HG02840 (cell line): ENCODE data around the gene POLDIP2.
"Not testable (repeated sequence)": the region's sequence is repeated elsewhere in the genome, so short reads cannot be mapped to it uniquely, and the experiment has no call there.

Experiments used
- ATAC-seq: cut with Tn5 transposase; IDR thresholded peaks from one replicate; pipeline ENCODE4 v1.9.1; 2021; ENCODE audit warnings: mild to moderate bottlenecking, moderate library complexity, moderate number of reproducible peaks; ENCODE audit not compliant: unreplicated experiment, low FRiP score

POLDIP2 gene

DNA sequence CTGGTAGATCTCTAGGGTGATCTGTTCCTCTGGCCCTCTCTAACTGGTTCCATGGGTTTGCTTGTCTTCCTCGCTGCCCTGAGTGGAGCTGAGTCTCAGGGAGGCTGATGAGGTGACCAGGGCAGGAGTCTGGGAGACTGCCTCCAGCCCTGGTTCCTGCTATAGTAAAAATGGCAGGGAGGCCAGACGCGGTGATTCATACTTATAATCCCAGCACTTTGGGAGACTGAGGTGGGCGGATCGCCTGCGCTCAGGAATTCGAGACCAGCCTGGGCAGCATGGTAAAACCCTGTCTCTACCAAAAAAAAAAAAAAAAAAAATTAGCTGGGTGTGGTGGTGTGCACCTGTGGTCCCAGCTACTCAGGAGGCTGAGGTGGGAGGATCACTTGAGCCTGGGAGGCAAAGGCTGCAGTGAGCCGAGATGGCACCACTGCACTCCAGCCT lies 18.5 kb downstream of the POLDIP2 start:
- ATAC-seq, result not testable (repeated sequence)

DNA sequence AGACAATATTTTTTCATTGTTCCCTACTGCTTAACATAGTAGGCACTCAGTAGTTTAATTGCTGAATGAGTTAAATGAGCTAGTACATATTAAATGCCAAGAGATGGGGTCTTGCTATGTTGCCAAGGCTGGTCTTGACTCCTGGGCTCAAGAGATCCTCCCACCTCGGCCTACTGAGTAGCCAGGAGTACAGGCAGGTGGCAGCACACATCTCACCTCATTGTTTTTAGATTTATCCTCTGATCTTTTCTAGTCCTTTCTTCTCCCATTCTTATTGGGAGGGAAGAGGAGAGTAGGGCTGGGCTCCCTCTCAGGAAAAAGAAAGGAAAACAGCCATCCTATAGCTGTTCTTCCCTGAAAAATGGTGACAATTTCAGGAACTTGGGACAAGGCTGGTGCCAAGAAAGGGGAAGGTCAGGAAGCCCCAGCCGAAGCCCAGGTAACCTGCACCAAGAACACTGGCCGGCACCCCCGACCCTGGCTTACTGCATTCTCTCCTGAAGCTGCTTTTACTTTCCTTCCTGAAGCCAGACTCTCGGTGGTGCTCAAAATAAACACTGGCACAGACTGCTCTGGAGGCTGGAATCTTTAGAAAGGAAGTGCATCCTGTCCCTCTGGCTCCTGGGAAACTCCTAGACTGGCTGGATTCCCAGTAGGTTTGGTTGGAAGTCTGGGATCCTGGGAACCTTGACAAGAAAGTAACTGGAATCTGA lies 19.1 kb downstream of the POLDIP2 start:
- ATAC-seq, result no peak

DNA sequence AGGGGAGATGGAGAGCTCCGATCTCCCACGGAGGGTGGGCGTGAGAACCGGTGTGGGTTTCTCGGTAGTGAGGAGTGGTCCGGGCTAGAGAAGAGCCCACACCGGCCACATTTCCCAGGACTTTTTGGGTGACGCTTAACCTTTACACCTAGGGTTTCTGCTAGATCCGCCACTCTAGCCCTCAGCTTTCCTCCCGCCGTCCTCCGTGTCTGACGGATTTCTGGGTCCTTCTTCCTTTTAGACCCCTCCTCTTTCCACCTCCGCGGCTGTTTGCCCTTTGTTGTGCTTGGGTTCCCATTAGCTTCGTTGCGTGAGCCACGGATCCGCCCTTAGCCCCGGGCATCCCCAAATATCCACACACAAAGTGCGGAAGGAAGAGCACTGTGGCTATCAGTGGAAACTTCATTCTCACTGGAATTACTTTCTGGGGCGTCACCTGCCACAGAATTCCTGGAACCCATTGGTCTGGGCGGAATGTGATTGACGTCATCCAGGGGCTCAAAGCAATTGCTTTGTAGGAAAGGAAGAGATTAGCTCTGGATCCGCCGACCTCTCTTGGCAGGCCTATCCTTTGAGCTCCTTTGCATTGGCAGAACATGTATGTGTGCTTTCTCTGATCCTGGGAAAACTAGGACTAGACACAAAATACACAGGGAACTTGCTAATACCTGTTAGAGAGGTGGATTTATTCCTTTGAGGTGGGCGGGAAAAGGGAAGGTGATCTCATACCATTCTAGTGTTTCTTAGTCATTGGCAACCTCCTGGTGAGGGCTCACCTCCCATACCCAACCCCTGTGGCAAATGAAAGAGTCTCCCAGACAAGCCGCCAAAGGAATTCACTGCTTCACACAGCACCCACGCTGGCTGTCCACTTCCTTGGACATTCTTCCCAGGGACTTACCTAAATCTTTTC lies 21.1 kb downstream of the POLDIP2 start:
- no peak for ATAC-seq

DNA sequence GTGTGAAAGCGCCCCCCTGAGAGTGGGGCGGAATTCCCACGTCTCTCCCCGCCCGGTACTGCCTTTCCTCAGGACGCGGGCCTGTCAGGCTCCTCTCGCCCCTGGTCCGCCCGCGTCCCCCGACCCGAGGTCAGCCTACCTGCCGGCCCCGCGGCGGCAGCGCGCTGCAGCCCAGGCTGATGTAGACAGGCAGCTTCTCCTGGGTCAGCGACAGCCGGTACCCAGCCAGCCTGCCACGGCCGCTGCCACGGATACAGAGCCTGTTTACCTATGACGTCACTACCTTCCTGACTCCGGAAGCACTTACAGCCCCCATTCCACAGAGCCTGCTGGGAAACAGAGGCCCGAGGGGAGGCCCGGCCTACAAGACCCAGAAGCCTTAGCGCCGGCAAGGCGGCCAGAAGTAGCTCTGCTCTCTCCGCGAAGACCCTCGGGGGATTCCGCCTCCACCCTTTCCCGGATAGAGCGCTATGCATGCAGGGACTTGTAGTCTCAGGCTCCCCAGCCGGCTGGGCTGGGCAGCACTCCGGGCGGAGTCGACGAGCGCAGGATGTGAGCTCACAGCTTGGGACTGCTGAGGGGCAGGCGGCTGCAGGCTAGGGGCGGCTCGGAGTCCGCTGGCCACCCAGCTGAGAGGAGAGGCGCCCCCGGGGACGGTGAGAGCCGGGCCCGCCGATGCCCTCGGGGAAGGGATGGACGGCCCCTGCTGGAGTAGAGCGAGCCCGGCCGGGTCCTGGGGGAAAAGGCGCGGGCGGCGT lies 21.9 kb downstream of the POLDIP2 start, which contains the start of the genes IFT20 and TNFAIP1:
IFT20 (minus strand) TSS at position 272 of the 758 bp plus-strand sequence. CDS start 3,487 bp downstream, outside the sequence.
TNFAIP1 (plus strand) TSS at position 561 of the 758 bp plus-strand sequence. CDS start 3,761 bp downstream, outside the sequence.
- peak; percentile 97 for ATAC-seq

DNA sequence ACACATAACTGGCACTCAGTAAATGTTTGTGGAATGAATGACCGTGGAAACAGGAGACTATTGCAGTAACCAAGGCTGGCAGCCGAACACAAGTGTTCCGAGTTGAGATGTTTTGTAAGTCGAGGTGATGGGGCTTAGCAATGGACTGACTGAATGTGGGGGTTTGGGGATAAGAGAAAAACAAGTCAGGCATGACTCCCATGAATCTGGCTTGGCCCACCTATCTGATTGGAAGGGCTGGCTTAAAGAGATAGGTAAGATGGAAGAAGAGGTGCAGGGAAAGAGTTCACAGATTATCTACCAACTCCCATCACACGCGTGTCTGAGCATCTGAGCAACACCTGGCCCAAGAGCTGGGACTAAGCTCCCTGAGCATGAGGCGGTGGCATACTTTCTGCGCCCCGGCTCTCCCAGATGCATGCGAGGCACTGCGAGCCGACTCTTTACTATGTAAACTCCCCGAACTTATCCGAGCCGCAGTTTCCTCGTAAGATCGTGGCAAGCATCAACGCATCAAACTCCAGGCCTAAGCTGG lies 22.6 kb downstream of the POLDIP2 start:
- ATAC-seq, result no peak

DNA sequence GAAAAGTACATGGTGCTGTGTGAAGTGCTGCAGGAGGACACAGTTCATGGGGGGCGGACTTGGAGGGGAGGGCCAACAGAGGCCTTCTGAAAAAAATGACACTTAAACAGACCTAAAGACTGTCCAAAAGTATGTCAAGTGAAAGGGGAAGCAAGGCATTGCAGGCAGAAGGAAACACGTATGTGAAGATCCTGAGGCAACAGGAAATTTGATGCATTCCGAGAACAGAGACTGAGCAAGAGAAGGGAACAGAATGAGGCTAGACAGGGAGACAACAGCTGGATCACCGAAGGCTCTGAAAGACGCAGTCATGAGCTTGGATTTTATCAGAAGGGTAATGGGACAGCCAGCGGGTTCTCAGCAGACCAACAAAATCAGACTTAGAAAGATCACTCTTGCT lies 23.2 kb downstream of the POLDIP2 start:
- ATAC-seq, result no peak

DNA sequence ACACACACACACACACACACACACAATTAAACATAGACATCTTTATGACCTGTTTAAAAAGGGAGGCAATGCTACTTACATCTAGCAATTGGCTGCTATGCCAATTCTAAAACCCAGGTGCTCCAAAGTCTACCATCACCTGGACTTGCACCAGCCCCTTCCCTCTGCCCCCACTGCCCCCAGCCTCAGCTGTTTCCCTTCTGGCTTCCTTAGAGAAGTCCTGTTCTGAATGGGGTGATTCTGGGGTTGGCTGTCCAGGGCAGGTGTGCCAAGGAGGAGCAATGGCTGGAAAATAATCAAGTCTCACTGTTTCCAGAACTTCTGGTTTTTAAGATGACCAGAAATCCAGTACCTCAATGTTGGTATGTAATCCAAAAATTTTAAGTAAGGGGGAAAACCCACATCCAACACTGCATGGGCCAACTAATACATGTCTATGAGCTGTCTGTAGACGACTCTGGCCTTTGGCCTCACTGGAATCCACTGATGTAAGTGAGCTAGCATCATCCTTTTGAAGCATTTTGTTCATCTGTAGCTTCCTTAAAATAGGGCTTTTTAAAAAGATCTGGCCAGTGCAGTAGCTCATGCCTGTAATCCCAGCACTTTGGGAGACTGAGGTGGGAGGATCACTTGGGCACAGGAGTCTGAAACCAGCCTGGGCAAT lies 24.1 kb downstream of the POLDIP2 start:
- no peak for ATAC-seq

DNA sequence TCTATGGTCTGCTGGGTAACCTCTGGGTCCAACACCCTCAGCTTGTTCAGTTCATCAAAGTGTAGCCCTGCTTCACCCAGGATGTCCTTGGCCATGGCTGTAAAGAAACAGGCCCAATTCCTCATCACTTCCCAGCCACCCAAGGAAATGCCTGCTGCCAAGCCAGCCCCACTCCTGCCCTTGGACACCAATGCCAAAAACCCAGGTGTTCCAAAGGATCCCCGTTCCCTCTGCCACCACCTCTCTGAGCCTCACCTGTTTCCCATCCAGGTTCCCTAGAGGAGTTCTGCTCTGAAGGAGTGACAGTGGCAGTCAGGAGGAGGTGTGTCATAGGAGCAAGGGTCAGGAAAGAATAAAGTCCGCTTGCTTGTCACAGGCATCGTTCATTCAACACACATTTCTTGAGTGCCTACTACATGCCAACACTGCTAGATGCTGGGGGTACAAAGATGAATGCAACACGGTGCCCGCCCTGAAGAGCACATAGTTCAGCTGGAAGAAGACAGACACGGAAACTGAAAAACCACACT lies 25.4 kb downstream of the POLDIP2 start:
- ATAC-seq, result no peak

DNA sequence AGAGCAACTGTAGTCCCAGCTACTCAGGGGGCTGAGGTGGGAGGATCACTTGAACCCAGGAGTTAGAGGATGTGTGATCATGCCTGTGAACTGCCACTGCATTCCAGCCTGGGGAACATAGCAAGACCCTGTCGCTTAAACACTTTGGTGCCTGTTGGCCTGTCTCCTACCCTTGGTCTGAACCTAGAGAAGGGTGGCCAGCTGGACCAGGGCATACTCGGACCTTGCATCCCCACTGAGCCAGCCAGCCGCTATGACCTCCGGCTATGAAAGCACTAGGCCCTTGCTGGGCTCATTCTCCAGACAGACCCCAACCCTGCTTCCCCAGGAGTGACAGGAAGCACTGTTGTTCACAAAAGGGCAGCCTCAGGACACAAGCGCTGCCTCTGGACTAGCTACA lies 26.7 kb downstream of the POLDIP2 start:
- ATAC-seq, result no peak

DNA sequence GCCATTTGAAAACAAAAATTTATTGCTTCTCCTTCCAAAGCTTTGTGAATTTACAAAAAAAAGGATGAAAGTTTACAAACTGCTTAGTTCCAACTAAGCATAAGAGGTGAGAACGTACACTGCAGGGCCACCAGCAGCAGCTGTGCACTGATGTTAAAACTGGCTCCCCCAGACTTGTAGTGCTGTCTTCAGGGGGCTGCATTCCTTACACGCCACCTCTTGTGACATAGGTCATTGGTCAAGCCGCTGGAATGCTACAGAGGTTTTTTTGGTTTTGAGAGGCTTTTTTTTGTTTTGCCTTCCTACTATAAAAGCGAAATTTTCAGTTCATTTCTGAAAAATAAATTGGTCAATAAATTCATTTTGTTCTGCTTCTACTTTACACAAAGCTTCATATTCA lies 29.0 kb downstream of the POLDIP2 start:
- ATAC-seq, result no peak

DNA sequence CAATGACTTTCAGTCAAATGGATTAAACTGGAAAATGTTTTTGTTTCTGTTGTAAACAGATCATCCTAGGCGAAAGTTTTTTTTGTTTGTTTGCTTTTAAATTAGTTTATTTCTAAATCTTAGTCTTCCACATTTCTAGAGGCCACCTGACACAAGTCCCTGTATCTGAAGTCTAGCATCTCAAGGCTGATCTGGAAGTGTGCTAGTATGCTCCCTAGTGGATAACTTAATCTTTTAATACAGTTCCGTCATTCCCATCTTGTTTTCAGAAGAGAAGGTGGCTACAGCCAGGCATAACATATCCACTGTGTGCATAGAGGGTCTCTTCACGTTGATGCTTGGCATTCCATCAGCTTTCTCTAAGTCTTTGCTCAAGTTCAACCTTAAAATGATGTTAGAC lies 29.6 kb downstream of the POLDIP2 start:
- no peak for ATAC-seq

DNA sequence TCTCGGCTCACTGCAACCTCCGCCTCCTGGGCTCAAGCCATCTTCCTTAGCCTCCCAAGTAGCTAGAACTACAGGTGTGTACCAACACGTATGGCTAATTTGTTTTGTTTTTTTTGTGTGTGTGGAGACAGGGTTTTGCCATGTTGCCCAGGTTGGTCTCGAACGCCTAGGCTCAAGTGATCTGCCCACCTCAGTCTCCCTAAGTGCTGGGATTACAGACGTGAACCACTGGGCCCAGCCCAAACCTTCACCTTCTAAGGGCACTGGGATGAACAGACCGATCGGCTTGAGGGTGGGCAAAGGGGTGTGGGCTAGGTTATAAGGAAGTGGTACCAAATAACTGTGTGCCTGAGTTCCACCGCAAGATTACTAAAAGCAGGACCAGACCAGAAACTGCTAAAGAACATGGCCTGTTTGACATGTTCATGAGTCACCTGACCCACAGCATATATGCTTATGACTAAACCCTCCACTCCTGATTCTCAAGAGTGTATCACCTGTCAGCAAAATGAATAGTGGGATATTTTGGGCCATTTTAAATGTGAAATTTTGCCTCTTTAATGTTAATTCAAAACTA lies 30.2 kb downstream of the POLDIP2 start:
- ATAC-seq, result no peak

DNA sequence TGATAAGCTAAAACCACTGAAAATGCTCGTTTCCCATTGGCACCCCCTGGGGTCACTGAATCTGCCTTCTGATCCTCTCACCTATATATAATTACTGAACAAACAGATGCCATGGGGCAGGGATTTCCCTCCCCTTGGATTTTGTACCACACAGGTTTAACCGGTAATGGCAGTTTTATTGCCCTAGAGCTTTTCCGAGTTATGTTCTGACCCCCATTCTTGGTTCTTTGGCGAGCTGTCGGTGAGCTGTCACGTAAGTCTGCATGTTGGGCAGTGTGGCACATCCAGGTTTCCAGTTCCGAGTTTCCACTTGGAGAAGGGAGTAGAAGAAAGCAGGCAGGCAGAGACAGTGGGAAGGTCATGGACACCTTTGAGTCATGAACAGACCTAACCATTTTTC lies 31.2 kb downstream of the POLDIP2 start:
- no peak for ATAC-seq

DNA sequence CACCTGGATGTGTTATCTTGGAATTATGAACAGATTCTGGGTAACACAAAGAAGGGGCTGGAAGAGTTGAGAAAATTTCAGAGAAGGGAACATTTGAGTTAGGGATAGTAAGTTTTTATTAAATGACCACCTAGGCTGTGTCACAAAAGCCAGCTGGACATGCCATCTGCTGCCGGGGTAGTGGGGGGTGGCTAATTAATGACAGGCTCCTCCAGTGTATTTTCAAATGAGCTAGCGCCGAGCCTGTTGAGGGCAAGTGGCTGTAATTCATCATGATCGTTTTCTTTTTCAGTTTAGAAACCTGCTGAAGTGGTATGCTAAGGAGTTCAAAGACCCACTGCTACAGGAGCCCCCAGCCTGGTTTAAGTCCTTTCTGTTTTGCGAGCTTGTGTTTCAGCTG lies 32.1 kb downstream of the POLDIP2 start:
- ATAC-seq, result no peak

DNA sequence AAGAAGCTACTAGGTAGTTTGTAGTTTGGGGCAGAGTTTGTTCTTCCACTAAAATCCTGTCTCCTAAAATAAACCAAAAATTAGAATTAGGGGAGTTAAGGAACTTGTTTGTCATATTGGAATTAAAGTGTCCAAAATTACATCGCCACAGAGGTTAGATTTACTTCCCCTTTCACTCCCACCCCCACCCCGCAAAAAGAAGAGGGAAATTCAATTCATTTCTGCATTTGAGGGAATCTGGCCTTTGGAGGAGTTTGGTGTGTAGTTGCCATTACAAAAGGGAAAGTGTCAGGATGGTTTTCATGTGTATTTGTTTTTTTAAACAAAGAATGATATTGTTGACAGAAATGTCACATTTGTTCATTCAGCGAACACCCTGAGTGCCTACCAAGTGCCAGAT lies 32.5 kb downstream of the POLDIP2 start:
- ATAC-seq, result no peak

DNA sequence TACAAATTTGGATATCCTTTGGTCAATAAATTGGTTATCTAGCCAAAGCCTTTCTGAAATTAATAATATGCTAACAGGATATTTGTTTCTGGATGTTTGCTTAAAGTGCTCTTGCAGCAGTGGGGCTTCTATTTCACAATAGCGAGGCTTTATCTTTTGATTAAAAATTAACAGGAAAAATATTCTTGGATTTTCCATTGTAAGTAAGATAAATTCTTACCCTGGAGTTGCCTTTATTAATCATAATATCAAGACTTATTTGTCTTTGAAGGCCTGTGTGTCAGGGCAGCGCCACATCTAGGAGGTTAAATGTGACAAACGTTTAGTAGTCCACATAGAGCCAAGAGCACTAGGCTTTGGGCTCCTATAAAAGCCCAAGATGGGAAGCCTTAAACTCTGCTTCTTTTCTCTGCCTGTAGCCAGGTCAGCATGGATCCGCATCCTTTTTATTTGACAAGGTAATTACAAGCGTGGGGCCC lies 33.0 kb downstream of the POLDIP2 start:
- no peak for ATAC-seq

DNA sequence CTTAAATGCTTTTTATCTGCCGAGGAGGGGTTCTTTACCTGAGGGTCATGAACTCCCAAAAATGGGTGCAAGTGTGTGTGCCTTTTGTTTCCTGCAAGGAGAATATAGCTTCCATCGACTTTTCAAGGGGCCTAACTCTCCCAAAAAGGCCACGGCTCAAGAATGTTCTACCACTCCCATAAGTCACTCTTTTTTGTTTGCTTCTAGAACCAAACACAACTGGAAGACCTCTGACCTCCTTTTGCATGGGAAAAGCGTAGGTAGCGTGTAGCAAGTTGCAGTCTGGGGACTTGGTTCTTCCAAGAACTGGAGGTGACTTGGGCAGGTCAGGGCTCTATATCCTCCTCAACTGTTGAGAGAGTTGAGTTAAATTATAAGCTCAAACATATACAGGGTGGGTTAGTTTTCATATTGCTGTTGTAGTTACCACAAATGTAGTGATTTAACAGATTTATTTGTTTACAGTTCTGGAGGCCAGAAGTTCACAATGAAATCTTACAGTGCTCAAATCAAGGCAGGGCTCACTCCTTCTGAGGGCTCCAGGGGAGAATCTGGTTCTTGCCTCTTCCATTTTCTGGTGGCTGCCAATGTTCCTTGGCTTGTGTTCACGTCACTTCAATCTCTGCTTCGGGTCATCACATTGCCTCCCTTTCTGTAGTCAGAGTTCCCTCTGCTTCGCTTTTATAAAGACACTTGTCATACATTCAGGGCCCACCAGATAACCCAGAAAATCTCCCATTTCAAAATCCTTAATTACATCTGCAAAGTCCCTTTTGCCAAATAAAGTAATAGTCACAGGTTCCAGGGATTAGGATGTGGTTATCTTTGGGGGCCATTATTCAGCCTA lies 36.9 kb downstream of the POLDIP2 start:
- no peak for ATAC-seq

DNA sequence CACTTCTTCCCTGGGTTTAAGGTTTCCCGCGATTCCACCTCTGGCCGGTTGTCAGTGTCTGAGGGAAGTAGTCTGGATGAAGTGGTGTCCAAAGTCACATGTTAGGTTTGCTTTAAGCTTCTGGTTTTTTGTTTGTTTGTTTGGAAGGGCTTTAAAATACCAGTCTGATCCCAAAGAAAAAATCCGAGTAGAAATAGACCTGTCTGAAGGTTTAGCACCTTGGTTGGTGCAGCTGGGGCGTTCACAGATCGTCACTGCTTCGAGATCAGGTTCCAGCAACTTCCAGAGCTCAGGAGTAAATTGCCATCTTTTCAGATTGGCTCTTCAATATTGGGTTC lies 37.8 kb downstream of the POLDIP2 start:
- ATAC-seq, result no peak
